GM19240 (cell line): ENCODE results near the gene SPATA18.
"Not testable (repeated sequence)": the region's sequence is repeated elsewhere in the genome, so short reads cannot be mapped to it uniquely, and the experiment has no call there.

Experiments
- DNase-seq: peaks from one replicate; pipeline ENCODE4 v3.0.0; 2011; ENCODE audit warnings: low spot score; ENCODE audit not compliant: insufficient read length

The SPATA18 gene

GRCh38 chr4:52106191-52106590 is 55.1 kb downstream of the SPATA18 start:
- no peak for DNase-seq

GRCh38 chr4:52106660-52107059 is 55.6 kb downstream of the SPATA18 start:
- no peak for DNase-seq

- no peak for DNase-seq
Measured at GRCh38 chr4:52107336-52107735, 56.2 kb downstream of the SPATA18 start.

- no peak for DNase-seq
Measured at GRCh38 chr4:52107745-52108144, 56.6 kb downstream of the SPATA18 start.

- DNase-seq, result no peak
Measured at GRCh38 chr4:52110171-52110570, 59.1 kb downstream of the SPATA18 start.

GRCh38 chr4:52111995-52112394 is 60.9 kb downstream of the SPATA18 start:
- no peak for DNase-seq

- DNase-seq, result no peak
Measured at GRCh38 chr4:52112411-52112810, 61.3 kb downstream of the SPATA18 start.

- DNase-seq, result no peak
Measured at GRCh38 chr4:52116641-52117040, 65.5 kb downstream of the SPATA18 start.

GRCh38 chr4:52126226-52126625 is 75.1 kb downstream of the SPATA18 start:
- no peak for DNase-seq

GRCh38 chr4:52126966-52127365 is 75.9 kb downstream of the SPATA18 start:
- DNase-seq, result no peak

GRCh38 chr4:52135171-52135570 is 84.1 kb downstream of the SPATA18 start:
- DNase-seq, result no peak

- DNase-seq, result not testable (repeated sequence)
Measured at GRCh38 chr4:52137152-52137551, 86.0 kb downstream of the SPATA18 start.

GRCh38 chr4:52142816-52143215 is 91.7 kb downstream of the SPATA18 start:
- no peak for DNase-seq

GRCh38 chr4:52143815-52144214 is 92.7 kb downstream of the SPATA18 start:
- DNase-seq, result no peak

- DNase-seq, result no peak
Measured at GRCh38 chr4:52144372-52144771, 93.3 kb downstream of the SPATA18 start.
